ENCODE results near the gene ITGA6.
A peak's percentile ranks its signal among the peaks of the same experiment; 100 is the strongest.

Gene ITGA6

DNA sequence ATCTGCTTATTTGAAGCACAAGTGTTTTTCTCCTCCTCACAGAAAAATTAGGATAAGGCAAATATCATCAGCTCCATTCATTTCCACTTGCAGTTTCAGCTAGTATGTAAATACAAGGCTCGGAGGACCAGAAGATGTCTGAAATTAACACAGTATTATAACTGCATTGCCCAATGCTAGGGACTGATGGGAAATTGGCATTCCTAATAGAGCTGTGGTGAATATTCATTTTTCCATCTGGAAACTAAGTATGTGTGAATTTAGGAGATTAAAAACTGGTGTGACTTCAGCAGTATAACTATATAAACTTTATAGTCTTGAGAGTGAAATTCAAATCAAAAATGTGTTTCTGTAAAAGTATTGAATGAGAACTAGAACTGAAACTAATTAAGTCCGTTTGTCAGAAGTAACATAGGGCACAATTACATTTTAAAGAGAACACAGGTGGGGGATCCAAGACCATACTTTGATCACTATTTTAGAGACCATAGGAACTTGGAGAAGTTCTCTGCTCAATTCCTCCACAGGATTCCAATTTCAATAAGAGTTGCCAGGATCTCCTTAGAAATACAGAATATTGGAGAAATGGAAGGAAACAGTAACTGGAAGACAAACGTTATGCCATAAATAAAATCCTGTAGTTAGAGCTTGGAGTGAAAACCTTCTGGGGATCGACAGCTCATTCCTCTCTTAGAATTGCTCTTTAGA is 12.1 kb upstream of the ITGA6 start:
- DNase-seq (ENCODE audit: insufficient read length, low spot score): no peak
- no peak for FAIRE-seq

DNA sequence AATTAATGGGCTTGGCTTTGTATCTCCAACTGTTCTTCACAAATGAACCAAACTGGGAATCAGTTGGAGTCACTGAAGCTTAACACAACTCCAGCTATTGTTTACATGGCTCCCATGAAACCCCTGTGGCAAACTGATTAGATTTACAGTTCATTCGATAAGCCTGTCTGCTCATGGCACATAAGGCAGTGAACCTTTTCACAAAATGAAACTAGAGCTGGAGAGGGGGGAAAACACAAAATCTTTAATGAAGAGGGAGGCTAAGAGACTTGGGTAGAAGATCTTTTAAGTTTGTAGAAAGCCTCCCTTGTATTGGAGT is 11.6 kb upstream of the ITGA6 start:
- FAIRE-seq: no peak
- no peak for DNase-seq (ENCODE audit: insufficient read length, low spot score)

DNA sequence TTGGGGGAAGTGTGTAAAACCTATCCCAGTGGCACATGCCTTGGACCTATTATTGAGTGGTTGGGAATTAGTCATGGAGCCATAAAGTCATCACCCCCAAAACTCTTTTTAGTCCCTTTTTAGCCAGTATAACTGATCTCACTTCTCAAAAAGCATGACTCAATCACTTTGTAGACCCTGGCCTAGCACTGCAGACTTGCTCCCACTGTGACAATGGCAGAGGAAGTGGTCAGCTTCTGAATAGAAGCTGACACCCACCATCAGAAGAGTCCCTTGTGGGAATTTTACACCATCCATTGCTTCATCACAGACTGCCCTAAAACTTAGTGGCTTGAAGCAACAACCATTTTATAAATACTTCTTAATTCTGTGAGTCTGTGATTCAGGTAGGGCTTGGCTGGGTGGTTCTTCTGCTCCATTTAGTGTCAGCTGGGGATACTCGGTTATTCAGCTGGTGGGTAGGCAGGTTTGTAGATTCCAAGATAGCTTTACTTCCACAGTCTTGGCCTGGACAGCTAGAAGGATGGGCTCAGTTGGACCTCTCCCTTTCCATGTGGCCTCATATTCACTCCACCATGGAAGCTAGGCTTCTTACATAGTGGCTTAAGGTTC is 10.8 kb upstream of the ITGA6 start:
- DNase-seq (ENCODE audit: insufficient read length, low spot score): no peak

DNA sequence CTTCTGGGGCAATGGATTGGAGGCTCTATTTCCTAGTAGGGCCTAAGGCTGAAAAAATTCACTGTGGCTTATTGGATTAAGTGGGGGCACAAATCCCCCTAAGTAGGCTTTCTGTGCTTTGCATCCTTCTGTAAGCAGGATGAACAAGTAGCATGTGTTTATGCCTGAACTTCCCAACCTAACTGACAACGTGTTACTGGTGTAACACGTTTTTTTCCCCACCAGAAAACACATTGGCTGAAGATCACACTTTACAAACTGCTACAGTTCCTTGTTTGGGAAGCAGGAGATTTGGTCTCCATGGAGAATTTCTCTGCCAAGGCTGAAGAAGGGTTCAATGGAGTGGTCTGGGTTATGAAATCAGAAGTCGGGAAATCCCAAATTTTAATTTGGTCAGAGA is 7.2 kb upstream of the ITGA6 start:
- FAIRE-seq (no peak), DNase-seq (ENCODE audit: insufficient read length, low spot score) (no peak)

More for the DNA sequence above, 10.8 kb upstream of the ITGA6 start:
- FAIRE-seq: no peak

- FAIRE-seq (no peak), DNase-seq (ENCODE audit: insufficient read length, low spot score) (no peak)
These were observed 4.2 kb upstream of the ITGA6 start for GRCh38 chr2:172423160-172423559.

- DNase-seq (ENCODE audit: insufficient read length, low spot score) (no peak), FAIRE-seq (no peak)
These were observed 2.0 kb upstream of the ITGA6 start for GRCh38 chr2:172425336-172425735.

DNA sequence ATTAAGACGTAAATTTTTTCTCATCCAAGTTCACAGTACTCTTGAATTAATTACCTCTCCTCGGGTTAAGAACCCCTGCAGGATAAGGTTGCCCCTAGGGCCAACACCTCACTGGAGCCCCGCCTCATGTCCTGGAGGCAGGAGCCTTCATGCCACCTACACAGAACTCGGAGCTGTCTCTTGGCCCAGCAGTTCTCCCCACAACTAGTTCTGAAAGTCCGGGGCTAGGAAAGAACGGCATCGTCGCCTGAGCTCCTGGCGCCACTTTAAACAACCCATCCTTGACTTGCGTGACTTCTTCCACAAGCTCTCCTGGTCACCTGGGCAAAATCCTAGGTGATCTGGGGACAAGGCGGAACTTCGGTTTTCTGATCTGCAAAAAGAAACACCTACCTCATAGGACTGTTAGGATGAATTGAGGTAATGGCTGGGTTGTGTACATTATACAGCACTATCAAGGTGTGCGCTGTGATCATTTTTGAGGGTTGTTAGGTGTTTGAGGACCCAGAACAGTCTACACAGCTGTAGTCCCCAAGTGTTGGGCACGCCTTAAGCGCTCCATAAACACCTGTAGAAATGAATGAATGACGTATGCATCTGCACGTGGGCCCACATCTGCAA is 641 bp upstream of the ITGA6 start:
- DNase-seq (ENCODE audit: insufficient read length, low spot score) (no peak), FAIRE-seq (no peak)

GRCh38 chr2:172427990-172428831 is 825 bp downstream of the ITGA6 start:
- DNase-seq (ENCODE audit: insufficient read length, low spot score) (peak; percentile 52), FAIRE-seq (peak; percentile 28)

DNA sequence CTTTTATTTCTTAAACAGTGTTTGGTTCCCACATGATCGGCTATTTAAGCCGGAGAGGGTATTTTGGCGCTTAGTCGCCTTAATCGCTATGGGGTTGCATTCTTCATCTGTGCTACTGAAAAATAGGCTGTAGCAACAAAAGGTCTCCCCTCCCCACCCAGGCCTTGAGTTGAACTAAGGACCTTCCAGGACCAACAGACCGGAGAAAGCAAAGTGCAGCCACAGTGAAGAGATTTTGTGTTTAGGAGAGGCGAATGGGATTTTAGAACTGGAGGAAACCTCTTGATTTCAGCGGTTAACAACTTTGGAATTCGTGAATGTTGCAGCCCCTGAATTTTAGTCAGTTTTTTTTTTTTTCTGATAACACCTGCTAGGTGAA is 1.4 kb downstream of the ITGA6 start:
- FAIRE-seq (no peak), DNase-seq (ENCODE audit: insufficient read length, low spot score) (no peak)

GRCh38 chr2:172429301-172429968 is 2.0 kb downstream of the ITGA6 start:
- DNase-seq (ENCODE audit: insufficient read length, low spot score) (no peak), FAIRE-seq (no peak)

- no peak for FAIRE-seq
- no peak for DNase-seq (ENCODE audit: insufficient read length, low spot score)
These were observed 2.6 kb downstream of the ITGA6 start for GRCh38 chr2:172430027-172430426.

DNA sequence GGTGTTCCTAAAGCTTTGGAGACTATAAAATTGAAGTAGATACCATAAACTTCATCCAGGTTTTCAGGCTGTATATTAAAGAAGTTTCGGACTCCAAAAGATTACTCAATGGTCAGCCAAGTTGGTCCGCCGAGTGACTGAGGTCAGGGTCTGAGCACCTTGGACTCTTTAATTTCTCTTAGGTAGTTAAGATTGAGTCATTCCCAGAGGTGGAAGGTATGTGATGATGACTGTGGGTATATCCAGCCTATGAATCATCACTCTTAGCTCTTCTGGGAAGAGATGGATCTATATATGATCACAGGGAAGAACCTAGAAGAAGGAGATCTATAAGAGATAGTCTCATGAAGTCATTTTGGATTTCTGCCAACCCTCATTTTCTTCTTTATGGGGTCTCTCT is 3.3 kb downstream of the ITGA6 start:
- FAIRE-seq (no peak), DNase-seq (ENCODE audit: insufficient read length, low spot score) (no peak)

GRCh38 chr2:172431463-172431862 is 4.1 kb downstream of the ITGA6 start:
- DNase-seq (ENCODE audit: insufficient read length, low spot score): no peak
- FAIRE-seq: no peak

DNA sequence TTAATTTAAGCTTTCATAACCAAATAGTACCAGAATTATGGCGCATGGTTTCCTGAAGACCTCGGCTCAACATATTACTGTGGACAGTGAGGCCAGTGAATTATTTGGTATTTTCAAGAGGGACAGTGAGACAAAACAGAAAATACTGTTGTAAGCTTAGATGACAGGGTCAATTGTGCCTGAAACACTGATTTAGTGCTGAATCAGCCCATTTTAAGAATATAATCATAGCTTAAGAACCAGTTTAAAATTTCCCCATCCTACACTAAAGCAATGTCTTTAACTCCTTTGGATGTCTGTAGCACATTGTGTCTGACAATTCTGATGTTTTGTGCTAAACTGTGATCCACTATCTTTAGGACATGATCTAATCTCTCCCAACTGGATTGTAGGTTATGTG is 4.6 kb downstream of the ITGA6 start:
- no peak for FAIRE-seq
- no peak for DNase-seq (ENCODE audit: insufficient read length, low spot score)

- FAIRE-seq: no peak
- DNase-seq (ENCODE audit: insufficient read length, low spot score): no peak
These were observed 5.8 kb downstream of the ITGA6 start for GRCh38 chr2:172433144-172433543.

DNA sequence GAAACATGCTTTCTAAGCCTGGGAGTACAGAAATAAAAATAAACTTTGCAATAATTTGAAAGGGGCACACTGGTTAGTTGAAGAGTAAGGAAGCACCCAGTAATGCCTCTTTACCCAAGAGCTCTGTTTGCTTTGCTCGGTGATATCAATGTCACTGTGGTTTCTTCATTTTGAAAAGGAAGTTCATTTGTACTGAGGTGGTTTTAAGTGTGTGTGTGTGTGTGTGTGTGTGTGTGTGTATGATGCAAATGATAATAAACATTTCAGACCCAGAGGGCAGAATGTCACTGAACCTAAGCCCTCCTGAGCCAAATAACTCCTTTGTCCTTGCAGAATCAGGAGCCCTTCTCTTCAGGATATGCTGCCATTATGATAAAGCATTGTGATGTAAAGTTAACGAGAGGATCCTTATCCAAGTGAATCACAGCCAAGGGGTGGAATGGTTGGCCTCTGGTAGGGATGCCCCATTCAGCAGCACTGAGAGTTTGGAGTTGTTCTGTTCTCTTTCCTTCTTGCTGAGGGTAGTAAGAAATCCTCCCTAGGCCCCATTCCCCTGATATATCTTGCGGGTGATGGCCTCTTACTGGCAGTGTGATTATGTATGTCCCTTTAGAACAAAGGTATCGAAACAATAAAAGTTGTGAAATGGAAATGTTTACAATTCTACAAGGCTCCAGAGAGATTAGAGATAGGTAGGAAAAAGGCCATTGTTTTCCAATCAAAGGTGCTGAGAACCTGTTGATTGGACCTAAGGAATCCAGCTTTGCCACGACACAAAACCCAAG is 7.6 kb downstream of the ITGA6 start:
- no peak for FAIRE-seq
- no peak for DNase-seq (ENCODE audit: insufficient read length, low spot score)

- DNase-seq (ENCODE audit: insufficient read length, low spot score) (no peak), FAIRE-seq (no peak)
These were observed 8.2 kb downstream of the ITGA6 start for GRCh38 chr2:172435606-172435911.

DNA sequence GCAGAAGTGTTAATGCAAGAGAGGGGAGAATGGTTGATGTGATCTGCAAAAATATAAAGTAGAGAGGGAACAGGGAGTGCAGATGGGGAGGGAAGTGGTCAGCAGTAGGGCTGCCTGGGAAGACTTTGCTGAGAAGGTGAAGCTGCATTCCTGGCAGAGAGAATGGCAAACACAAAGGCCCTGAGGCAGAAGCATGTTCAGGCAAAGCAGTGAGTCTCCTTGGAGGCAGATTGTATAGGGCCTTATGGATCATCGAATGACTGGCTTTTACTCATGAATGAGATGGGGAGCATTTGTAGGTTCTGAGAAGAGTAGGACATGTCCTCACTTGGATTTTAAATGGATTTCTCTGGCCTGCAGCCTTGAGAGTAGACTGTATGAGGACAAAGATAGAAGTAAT is 9.5 kb downstream of the ITGA6 start:
- DNase-seq (ENCODE audit: insufficient read length, low spot score): no peak
- FAIRE-seq: no peak

DNA sequence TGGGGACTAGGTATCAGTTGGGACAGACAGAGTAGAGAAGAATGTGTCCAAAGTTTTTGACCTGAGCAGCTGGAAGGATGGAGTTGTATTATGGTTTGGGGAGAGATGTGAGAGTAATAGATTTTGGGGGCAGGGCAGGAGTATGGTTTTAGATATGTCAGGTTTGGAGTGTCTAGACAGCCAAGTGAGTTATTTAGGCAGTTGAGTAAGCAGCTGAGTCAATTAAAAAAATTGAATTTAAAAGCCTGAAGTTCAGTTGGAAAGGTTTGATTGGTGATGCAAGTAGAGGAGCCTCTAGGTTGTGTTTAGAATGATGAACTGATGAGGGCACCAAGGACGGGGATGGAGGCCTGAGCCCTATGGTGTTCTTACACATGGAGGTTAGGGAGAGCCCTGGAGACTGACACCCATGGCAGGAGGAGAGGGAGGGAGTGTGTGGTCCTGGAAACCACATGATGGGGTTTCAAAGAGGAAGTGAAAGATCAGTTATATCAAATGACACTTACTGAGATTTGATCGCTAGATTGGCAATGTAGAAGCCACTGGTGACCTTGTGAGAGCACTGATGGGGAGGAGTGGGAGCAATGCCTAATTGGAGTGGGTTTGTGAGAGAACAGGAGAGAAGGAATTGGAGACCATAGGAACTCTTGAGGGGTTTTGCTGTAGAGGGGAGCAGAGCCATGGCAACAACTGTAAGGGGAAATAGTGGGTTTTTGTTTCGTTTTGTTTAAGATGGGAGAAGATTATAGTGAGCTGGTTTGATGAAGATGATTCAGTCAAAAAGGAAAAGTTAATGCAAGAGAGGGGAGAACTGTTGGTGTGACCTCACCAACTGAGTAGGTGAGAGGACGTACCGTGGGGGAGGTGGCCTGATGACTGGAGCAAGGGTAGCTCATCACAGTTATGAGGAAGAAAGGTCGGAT is 10.3 kb downstream of the ITGA6 start:
- FAIRE-seq (no peak), DNase-seq (ENCODE audit: insufficient read length, low spot score) (no peak)
